HG03159 (cell line): ENCODE data around the gene FOXD1.
"Not testable (repeated sequence)": the region's sequence is repeated elsewhere in the genome, so short reads cannot be mapped to it uniquely, and the experiment has no call there.

Source experiments
- ATAC-seq: cut with Tn5 transposase; IDR thresholded peaks from one replicate; pipeline ENCODE4 v1.9.1; 2021; ENCODE audit warnings: mild to moderate bottlenecking, moderate library complexity; ENCODE audit not compliant: unreplicated experiment

The FOXD1 gene

DNA sequence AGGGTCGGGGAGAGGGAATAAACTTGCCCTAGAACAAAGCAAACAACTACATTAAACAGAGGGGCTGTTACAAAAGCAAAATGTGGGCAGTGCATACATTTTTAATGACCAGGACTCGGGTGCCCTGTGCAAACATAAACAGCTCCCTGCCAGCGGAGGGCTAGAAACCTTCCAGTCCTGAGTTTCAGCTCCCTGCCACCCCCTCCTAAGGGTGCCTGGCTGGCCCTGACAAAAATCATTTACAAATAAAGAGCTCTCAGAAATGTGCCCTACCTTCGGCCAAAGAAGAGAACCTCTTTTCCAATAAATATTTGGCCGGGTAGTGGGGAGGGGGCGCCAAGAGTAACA lies 29.5 kb downstream of the FOXD1 start:
- no peak for ATAC-seq

DNA sequence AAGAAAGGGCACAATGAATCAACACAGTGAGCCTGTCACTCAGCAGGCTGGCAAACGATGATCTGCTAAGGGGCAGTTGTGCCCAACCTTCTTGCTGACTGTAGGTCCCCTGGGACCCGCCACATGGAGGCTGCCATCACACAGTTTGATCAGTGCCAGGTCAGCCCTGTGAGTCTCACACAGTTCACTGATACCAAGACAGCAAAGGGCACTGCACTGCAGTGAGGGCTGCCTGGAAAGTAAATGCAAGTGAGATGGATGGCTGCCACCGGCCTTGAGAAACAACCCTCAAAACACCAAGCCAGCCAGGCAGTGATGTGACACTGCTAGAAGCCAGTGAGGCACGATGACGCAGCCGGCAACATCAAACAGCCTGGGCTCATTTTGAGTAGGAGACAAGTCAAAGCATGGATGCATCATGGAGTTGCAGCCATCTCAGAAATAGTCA lies 30.3 kb downstream of the FOXD1 start:
- ATAC-seq = no peak

DNA sequence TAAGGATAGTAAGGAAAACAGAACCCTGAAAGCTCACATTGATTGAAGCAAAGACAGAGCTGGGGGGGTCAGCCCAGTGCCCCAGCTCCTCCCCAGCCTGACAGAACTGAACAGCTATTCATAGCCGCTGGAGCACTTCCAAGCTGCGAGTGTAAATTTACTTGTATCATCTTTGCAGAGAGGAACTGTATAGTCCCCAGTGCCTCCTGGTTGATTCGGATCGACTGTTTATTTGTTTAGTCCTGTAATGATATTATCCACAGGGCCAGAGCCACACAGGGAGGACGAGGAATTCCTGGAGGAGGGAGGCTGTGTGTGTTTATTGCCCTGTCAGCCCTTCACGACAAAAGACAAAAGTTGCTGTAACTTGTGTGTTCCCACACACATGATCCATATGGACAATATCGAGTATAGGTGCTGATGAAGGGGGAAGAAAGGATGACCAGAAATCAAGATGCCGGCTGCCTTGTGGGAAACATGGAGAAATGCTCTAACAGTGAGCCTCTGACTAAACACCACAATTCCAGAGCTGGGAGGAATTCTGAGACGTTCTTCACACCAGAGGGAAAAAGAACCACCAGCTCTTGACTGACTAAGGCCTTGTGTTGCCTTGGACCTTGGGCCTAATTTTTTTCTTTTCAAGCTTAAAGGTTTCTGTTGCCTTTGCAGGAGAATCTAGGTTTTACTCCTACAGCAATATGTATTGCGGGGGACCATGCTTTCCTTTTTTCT lies 31.1 kb downstream of the FOXD1 start:
- no peak for ATAC-seq

DNA sequence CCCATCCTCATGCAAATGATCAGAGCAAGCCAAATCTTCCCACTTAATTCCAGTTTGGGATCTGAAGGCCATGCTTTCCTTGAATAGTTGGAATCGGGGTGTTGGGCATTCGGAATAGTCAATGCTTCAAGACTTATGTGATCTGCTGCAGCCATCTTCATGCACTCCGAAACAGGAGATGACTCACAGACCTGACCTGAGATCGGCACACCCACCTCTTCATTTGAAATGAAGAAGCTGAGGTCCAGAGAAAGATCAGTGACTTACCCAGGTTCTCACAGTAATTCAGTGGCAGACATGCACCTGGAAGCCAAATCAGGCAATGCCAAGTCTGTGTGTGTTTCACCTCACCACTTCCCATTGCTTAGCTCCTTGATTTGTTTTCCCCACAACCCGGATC lies 33.0 kb downstream of the FOXD1 start:
- ATAC-seq = no peak

DNA sequence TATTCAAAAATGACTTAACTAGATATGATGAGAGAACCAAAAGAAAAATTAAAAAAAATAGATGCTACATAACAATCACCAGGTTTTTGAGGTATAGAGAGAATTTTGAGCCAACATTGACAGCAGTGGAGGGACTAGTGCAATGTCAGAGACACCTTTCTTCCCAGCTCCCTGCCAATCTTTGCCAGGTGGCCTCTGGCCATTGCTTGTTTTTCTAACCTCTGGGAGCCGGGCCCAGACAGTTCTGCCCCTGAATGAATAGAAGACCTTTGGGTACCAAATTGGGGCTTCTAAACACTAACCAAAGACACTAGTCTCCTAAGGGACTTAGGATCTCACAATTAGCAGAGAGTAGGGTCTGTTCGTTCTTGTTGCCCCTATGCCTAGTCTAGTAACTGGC lies 33.4 kb downstream of the FOXD1 start:
- ATAC-seq = no peak

DNA sequence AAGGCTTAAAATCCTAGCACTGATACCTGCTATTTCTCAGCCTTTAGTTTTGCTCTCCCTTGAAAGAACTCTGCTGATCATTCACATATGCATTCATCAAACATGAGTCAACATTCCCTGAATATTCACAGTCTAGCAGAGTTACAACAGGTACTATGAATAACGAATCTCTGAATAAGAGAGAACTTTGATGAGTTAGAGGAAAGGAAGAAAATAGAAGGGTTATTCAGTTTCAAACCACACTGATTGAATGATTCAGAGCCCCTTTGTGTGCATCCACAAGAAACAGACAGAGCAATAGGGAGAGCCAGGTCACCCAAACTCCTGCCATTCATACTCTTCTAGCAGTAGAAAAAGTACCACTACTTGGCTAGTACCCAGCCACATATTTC lies 36.0 kb downstream of the FOXD1 start:
- no peak for ATAC-seq

DNA sequence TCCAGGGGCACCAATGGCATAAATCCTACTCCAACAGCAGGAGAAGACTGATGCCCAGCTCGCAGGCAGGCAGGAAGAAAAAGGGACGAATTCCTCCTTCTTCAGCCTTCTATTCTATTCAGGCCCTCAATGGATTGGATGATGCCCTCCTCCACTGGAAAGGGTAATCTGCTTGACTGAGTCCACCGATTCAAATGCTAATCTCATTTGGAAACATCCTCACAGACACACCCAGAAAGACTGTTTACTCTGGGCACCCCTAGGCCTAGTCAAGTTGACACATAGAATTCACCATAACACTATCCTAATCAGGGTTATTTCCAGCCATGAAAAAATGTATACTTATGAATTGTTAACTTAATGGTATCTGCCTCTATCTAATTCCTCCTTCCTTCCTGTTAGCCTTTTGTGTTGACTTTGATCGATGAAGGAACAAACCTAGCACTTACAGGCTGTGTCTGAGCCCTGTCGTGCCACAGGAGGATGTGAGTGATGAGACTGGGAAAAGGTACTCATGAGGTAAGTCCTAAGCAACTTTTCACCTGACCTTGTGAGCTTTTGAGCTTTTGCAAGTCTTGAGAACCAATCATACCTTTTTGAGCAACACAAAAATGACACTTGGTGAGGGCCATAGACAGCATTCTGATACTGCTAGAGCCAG lies 36.5 kb downstream of the FOXD1 start:
- no peak for ATAC-seq

DNA sequence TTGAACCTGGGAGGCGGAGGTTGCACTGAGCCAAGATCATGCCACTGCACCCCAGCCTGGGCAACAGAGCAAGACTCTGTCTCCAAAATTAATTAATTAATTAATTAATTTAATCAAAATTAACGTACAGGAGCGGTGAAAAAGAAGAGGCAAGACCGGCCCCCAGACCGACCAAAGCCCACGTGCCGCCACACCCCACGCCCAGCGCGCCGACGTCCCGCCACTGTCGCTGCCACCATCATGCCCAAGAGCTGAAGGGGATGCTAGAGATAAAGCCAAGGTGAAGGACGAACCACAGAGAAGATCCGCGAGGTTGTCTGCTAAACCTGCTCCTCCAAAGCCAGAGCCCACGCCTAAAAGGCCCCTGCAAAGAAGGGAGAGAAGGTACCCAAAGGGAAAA lies 38.6 kb downstream of the FOXD1 start:
- not testable (repeated sequence) for ATAC-seq

DNA sequence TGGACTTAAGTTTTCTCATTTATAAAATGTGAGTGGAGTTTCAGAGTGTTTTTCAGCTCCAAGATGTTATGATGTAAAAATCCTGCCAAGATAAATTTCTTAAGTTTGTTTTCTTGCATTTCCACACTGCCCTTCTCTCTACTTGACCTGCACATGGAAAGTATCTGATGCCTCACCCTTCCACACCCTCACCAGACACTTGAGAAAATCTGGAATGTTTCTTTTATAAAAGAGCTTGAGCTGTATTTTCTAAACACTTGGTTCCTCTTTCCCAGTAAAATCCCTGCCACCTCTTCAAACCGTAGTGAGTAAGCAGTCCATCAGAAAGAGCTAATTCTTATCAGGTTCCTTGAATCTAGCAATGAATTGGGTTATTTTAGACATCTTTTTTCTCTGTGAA lies 42.9 kb downstream of the FOXD1 start:
- no peak for ATAC-seq

DNA sequence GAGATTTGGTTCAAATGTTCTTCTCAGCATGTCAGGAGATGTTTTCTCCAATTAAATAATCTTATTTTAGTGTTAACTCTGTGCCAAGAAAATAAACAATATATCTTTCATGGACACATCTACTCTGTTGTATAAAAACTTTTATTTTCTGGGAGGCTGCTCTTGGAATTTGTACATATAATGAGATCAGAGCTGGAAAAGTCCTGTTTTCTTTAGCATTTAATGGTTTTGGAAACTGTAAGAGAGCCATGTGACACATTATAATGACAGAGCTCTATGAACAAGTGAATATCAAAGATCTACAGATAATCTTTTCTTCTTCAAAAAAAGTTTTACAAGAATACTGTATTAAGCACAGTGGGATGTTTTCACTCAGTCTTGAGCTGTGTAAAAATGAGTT lies 48.8 kb downstream of the FOXD1 start:
- ATAC-seq = no peak
